ENCODE data around the gene FKRP.
A peak's percentile ranks its signal among the peaks of the same experiment; 100 is the strongest.
"Not testable (repeated sequence)": the region's sequence is repeated elsewhere in the genome, so short reads cannot be mapped to it uniquely, and the experiment has no call there.

Gene FKRP, protein sequence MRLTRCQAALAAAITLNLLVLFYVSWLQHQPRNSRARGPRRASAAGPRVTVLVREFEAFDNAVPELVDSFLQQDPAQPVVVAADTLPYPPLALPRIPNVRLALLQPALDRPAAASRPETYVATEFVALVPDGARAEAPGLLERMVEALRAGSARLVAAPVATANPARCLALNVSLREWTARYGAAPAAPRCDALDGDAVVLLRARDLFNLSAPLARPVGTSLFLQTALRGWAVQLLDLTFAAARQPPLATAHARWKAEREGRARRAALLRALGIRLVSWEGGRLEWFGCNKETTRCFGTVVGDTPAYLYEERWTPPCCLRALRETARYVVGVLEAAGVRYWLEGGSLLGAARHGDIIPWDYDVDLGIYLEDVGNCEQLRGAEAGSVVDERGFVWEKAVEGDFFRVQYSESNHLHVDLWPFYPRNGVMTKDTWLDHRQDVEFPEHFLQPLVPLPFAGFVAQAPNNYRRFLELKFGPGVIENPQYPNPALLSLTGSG

DNA sequence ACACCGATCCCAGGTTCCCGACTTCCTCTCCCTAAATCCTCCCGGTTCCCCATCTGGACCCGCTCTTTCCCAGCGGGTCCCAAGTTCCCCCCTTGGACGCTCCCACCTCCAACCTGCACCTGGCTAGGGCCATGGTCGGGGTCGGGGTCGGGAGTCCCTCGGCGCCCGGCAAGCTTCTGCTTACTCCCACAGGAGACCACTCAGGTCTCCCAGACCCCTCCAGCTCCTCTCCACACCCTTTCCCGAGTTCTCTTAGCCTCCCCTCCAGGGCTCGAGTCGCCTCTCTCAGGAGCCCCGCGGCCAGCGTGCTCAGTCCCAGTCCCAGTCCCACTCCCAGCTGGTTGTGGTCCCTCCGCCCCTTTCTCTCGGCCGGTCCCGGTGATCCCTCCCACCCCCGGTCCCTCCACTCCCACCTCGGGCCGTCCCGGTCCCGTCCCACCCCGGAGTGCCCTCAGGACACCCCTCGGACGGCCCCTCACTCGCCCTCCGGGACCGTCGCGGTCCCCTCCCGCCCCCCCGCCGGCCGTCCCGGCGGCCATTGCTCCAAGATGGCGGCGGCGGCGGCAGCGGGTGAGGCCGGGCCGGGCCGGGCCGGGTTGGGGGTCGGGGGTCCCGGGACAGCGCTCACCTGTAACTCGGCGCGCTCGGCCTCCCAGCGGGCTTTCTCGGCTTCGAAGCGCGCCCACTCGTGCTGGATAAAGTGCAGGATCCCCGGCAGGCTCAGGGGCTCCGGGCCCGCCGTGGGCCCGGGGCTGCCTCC, at the start of gene FKRP:
FKRP (plus strand) TSS at position 537 of the 760 bp plus-strand sequence. CDS start 9,394 bp downstream, outside the sequence.
- peak; percentile 10 for DNase-seq

DNA sequence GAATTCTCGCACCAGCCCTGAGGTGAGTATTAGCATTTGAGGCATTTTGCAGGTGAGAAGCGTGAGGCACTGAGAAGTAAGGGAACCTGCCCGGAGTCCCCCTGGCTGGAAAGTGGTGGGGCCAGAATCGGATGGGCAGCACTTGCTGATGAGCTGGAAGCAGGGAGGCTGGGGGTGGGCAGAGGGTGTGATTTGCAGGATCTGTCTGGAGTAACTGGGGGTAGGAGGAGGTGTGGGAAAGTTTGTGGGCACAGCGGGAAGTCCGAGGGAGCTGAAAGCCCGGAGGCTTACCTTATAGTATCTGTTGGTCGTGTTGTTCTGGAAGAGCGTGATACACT, 49.0 kb upstream of the FKRP start:
- no peak for DNase-seq

DNA sequence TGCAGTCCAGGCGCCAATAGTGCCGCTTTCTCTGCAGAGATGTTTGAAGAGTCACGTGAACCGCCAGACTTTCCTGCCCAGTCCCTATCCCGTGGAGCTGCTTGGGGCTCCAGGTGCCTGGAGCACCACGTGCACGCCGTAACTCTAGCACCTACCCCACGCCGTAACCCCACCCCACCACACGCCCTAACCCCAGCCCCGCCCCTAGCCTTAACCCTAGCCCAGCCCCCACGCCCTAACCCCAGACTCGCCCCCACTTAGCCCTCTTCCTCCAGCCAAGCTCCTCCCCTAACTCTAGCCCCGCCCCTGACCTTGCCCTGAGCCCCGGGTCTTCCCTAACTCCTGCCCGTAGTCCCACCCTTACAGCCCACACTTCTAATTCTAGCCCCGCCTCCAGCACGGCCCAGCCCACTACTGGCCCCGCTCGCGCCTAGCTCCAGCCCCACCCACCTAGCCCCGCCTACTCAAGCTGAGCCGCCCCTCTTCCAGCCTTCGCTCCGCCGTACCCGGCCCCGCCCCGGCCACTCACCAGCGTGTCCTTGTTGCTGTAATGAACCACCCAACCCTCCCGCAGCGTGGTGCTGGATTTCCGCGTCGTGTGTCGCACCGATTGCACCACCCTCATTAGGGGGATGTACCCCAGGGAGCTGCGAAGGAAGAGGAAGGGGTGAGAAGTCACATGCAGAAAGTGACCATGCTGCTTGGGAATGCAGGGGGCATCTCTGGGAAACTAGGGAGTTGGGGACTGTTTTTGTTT, 48.5 kb upstream of the FKRP start:
- DNase-seq = no peak

DNA sequence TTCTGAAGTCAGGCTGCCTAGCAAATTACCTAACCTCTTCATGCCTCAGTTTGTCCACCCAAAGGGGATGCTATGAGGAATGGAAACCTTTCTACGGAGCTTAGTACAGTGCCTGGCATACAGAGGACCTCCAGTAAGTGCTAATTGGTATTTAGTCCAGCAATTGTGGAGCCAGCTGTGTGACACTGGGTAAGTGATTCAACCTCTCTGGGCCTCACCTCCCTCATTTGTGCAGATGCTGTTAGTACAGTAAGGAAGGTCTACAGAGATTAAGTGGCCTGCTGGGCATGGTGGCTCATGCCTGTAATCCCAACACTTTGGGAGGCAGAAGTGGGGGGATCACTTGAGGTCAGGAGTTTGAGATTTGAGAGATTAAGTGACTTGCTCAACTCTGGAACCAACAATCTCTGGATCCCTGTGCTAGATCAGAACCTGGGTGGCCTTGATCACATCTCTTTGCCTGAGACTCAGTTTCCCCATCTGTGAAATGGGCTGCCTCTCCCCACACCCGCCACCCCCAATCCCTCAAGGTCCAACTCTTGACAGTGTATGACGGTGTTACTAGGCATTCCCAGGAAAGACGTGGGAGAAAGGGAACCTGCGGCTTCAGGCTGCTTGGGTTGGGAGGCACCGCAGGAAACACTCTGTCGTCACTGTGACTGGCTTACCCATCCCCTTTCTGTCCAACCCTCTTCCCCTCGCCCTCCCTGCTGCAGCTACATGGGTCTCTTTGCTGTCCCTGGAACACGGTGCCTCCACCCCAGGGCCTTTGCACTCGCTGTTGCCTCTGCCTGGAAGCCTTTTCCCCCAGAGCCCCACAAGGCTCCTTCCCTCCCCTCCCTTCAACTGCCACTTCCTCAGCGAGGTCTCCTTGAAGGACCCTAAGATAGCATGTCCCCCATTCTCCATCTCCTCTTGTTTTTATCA, 47.2 kb upstream of the FKRP start:
- no peak for DNase-seq

DNA sequence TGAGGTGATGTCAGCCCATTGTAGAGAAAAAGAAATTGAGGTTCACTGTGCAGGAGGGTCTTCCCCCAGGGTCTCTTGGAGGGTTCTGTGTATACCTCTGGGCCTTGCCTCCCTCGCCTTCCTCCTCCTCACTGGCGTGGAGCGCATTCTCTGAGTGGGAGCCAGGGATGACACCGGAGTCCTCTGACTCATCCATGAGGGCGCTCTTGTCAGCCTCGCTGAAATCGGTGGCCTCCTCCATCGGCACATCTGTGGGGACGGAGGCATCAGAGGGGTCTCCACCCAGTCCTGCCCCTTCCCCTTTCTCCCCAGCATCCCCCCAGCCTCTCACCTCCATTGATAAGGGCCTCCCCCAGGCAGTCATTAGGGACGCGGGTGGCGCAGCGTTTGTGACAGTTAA, 45.2 kb upstream of the FKRP start:
- no peak for DNase-seq

DNA sequence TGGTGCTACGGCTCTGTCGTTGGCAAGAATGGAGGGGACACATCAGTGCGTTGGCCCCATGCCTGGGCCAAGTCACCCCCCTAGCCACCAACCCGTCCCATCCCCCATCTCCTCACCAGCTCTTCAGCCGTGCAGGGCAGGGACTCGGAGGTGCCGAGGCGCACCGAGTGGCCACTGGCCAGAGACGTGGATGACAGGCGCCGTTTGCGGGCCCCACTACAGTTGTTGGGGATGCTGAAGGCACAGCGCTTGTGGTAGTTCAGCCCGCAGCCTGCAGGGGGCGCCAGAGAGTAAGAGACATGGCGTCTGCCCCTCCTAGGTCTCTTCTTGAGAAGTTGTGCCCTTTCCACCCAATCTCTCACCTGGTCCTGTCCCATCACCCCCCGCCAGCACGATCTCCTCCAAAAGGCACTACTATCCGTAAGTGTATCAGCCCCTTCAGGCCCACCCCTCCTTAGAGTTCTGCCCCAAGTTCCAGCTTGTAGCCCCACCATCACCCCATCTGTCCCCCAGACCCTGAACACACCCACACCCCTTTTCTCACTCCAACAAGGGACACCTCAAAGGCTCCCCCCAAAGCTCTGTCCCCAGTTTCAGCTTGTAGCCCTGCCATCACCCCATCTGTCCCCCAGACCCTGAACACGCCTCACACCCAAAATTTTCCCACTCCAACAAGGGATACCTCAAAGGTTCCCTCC, 41.3 kb upstream of the FKRP start:
- peak; percentile 72 for DNase-seq

DNA sequence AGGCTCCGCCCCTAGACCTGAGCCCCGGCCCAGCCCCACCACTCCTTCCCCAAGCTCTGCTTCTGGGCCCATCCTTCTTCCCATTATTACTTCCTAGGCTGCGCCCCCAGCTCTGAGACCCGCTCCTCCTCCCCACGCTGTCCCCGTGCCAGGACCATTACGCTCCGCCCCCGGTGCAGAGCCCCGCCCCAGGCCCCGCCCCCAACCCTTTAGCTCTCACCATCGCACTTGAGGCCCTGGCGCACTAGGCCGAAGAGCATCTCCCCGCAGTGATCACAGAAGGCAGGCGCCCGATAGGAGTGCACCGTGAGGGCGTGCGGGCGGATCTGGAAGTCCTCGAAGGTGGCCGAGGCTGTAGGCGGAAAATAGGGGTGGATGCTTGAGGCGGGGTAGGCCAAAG, 35.2 kb upstream of the FKRP start:
- DNase-seq = no peak

DNA sequence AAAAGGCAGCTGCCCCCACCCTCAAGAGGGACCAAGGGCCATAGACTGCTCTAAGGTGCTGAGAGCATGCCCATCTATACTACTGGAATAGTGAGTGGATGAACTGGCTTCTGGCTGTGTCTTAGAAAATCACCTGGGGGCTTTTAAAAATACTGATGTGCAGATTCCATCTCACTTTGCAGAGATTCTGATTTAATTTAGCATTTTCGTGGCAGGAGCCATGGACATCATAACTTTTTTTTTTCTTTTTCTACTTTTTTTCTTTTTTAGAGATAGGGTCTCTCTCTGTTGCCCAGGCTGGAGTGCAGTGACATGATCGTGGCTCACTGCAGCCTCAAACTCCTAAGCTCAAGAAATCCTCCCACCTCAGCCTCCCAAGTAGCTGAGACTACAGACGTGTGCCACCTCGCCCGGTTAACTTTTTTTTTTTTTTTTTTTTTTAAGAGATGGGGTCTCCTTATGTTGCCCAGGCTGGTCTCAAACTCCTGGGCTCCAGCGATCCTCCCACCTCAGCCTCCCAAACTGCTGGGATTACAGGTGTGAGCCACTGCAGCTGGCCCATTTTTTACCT, 33.0 kb upstream of the FKRP start:
- DNase-seq = not testable (repeated sequence)

DNA sequence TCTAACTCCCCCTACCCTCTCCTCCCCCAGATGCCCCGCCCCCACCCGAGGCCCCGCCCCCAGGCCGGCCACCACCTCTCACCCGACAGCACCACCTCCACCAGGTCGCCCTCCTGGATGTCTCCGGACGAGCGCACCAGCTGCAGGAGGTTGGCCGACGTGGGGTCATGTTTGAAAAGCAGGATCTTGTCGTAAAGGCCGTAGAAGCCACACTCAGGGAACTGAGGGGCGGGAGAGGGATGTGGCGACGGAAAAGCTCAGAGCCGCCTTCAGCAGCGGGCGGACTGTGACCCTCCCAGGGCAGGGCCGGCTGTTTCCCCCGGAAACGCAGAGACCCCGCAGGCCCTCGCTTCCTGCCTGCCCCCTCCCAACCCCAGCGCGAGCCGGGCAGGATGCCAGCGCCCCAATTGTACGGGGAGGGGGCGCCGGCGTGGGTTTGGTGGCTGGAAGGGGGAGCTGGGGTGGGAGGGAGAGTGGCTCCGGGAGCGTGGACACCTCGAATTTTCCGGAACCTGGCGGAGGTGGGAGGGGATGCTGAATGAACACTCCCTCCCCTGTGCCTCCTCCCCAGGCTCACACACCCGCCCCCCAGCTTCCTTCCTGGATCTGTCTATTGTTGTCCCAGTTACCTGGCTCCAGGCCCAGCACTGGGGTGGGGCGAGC, 31.9 kb upstream of the FKRP start:
- DNase-seq = peak; percentile 60

DNA sequence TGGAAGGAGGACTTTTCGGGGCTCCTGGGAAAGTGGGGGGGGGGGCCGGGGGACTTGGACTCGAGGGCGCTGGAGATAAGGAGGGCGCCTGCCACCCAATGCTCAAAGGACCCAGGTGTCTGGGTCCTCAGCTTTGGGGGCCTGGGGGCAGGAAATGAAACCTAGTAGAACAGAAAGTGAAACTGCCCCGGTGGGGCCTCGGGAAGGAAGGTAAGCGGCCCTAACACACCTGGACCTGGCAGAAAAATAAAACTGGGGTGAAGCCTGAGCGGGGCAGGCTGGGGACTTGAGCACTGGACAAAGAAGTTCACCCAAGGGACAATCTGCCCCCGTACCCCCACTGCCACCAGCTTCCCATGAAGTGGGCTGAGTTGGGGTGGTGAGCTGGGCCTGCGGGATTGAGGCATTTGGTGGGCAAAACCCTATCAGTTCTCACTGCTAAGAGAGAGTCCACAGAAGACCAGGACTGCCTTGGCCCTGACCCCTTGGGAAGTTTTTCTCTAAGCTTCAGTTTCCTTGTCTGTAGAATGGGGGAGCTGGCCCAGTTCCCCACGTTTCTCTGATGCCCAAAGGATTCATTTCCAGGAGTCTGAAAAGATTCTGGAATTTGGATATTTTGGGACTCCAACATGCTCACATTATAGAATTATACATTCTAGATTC, 31.3 kb upstream of the FKRP start:
- peak; percentile 91 for DNase-seq

DNA sequence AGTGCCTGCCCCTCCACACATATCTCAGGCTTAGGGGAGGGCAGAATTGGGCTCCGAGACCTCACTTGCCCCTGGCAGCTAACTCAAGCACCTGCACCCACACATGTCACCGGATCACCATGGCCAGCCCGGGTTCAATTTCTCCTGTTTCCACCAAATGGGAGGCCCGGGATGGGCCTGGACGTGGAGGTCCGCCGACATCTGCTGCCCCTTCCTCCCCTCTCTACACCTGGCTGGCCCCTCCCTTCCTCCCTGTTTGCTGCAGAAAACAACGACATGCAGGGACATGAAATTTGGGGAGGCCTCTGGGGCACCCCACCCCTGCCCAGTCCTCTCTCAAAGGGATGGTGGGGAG, 30.3 kb upstream of the FKRP start:
- DNase-seq = peak; percentile 30

DNA sequence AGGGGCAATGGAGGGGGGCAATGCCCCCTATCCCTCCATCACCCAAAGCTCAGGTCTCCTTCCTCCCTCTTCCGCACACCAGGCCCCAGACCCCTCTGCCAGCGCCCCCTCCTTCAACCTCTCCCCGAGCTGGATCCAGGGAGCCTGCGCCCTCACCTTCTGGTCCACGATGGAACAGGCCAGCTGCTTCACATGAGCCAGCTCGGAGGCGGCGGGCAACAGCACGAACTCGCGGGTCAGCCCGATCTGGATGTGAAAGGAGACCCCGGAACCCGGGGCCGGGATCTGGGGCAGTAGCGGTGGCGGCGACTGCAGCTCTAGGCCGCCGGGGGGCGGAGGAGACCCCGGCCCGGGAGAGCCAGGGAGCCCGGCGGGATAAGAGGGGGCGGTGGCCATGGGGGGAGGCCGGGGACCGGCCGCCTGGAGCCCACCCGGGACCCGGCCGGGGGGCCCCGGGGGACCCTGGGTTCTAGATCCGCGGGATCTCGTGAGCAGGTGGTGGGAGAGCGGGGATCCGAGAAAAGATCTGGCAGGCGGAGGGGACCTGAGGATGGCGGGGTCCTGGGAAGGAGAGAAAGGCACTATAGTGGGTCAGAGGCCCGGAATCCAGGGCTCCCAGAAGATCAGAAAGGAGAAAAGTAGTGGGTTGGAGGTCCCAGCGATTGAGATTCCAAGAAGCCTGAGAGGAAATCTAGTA, 29.7 kb upstream of the FKRP start:
- DNase-seq = peak; percentile 15

DNA sequence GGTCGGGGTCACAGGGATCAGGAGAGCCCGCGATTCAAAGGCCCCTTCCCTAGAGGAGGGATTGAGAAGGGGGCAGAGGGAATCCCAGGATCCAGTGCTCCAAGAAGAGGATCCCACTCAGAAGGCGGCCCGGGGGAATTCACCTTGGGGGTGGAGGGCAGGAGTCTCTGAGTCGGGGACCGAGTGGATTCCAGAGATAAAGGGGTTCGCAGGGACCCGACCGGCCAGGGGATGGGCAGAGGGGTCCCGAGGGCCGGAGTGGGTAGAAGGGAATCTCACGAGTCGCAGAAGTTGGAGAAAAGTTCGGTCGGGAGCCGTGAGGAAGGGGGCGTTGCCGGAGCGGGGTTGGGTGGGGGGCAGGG, 29.2 kb upstream of the FKRP start:
- DNase-seq = no peak

DNA sequence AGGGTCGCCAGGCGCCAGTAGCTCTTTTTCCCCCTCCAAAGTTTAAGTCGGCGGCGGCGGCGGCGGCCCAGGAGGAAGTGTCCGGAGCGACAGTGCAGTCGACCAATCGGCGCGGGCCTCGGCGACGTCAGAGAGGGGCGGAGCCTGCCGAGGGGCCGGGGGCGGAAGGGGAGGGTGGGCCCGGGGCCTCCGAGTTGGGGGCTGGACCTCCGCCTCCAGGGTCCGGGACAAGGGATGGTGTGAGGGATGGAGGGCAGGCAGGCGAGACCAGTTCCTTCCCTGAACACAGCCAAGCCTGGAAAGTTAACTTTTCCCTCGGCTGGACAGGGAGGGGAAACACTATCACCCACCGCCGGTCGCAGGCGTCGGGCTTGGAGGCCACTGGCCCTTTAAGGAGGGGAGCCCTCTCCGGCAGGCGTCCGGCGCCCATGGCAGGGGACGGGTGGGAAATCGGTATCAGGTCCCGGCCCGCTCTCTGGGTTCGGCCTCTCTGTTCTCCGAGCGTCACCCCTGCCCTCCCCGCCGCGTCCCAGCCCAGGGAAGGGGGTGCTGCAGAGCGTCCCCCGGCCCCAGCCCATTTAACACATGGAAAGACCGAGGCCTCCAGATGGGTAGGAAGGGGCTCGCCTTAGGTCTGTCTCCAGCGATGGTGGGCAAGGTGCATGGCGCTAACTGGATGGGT, 28.7 kb upstream of the FKRP start, which contains the start of gene PRKD2:
PRKD2 (minus strand) TSS at position 81 of the 682 bp plus-strand sequence. CDS start 744 bp downstream, outside the sequence.
- peak; percentile 84 for DNase-seq

DNA sequence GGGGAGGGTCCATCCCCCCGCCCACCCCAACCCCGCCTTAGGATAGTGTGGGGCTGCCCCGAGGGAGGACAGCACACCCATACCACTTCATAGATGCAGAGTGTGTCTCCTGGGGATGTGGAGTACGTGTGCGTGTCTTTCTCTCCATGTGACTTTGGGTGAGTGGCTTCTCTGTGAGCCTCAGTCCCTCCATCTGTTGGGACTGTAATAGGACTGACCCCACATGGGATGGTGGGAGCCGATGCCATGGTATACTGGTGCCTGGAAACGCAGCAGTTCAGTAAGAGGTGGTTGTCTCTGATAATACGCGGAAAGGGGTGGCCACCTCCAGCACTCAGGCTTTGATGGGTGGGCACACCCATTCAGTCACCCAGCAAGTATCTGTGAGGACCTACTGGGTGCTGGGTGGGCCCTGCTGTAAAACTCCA, 28.1 kb upstream of the FKRP start:
- DNase-seq = peak; percentile 5

DNA sequence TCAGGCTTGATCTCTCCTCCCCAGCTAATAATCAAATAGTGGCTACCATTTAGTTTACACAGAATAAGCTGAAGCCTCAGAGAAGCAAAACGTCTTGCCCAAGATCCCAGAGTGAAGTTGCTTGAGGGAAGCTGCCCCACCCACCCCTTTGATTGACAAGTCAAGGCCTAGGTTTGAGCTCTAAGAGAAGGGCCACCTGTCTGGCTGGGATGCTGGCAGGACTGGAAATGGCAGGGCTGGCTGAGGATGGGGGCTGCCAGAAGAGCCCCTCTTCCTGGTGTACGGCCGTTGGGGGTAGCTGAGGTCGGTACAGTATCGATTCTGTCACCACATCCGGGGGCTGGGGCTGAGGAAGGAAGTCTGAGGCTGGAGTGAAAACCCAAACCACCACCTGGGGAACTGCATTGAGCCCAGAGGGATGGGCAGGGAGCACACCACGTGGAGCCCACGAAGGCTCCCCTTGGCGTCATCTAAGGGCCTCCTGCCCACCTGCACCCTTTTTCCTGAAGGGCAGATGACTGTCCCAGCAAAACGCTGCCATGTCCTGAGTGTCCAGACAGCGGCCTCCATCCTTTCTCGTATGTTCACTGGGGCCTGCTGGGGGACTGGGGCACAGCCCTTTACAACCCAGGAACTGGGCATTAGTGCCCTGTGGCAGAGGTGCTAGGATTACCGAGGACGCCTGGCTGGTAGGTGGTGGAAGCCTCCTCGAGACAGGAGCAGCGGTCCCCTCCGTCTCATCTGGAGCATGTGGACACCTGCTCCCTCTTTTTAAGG, 27.5 kb upstream of the FKRP start:
- peak; percentile 68 for DNase-seq

DNA sequence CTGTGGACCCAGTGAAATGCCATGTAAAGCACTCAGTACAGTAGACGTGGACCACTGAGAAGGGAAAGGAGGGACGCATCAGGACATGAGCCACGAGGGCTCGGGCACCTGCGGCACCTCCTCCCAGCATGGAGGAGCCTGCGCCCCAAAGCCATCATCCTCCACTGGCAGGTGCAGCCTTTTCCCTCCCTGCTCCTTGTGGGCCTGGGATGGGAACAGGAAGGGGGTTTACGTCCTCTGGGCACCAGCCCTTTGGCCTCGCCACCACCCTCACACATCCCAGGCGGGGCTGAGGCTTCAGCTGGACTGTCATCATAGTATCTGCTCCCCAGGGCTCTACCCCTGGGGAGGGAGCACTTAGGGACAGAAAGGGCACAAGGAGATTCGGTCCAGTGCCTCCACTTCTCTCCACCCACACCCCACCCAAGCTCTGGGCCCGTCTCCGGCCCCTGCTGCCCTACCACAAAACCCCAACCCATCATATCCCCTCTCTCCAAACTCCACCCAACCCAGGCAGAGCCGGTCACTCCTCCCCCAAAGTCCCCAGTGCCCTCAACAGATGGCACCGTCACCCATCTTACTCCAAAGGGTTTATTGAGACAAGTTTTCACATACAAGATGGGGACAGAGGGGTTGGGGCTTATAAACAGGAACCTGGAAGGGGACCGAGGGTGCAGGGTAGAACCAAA, 26.8 kb upstream of the FKRP start:
- no peak for DNase-seq
